Measurements from ENCODE around the gene NAA38.

The NAA38 gene

GRCh38 chr17:7882629-7883028 is 25.3 kb upstream of the NAA38 start:
- H3K79me2 ChIP-seq (ENCODE audit: low read length) = no peaks in the 10 kb centered on the region
- H3K9me2 ChIP-seq (replicated peaks; ENCODE audit: insufficient read depth, low read length) = no peaks in the 10 kb centered on the region
- H3K4me3 ChIP-seq (ENCODE audit: low read length) = no peak overlapping the region
- H3K4me1 ChIP-seq (ENCODE audit: low read length) = peaks cover 16% of the 10 kb centered on the region
- TF ChIP-seq EZH2phosphoT487 (IDR thresholded peaks at IDR 0.05; ENCODE audit: low read length) = no peak
- no peak for TF ChIP-seq EZH2 (optimal IDR thresholded peaks at IDR 0.05; ENCODE audit: low read depth, low read length)
- TF ChIP-seq CTCF (IDR thresholded peaks at IDR 0.05; ENCODE audit: low read length) = no peak
- H3K9ac ChIP-seq (ENCODE audit: low read length) = no peak overlapping the region
- H4K20me1 ChIP-seq (ENCODE audit: insufficient read depth, low read length) = no peaks in the 10 kb centered on the region
- no peak for DNase-seq
- no peak overlapping the region for H2AFZ ChIP-seq (ENCODE audit: low read length)
- H3K9me3 ChIP-seq (replicated peaks; ENCODE audit: insufficient read depth, low read length) = no peaks in the 10 kb centered on the region
- H3K27ac ChIP-seq (ENCODE audit: low read length) = no peak overlapping the region
- H3K4me2 ChIP-seq (ENCODE audit: low read depth, low read length) = no peak overlapping the region
- H3K36me3 ChIP-seq (replicated peaks; ENCODE audit: insufficient read depth, low read length) = no peaks in the 10 kb centered on the region
- peaks cover 63% of the 10 kb centered on the region for H3K27me3 ChIP-seq (replicated peaks; ENCODE audit: insufficient read depth, low read length)
- H3F3A ChIP-seq (ENCODE audit: insufficient read depth, low read length) = peaks cover 4% of the 10 kb centered on the region; the same call in 1 of the 2 replicates

- Histone ChIP-seq H2AFZ (ENCODE audit: low read length) (no peak overlapping the region), H3K9me2 (replicated peaks; ENCODE audit: insufficient read depth, low read length) (no peaks in the 10 kb centered on the region), H3F3A (ENCODE audit: insufficient read depth, low read length) (peaks cover 4% of the 10 kb centered on the region; the same call in 1 of the 2 replicates), H3K27ac (ENCODE audit: low read length) (no peak overlapping the region), H3K4me2 (ENCODE audit: low read depth, low read length) (no peak overlapping the region), H3K9ac (ENCODE audit: low read length) (no peak overlapping the region), H3K4me3 (ENCODE audit: low read length) (no peak overlapping the region), H3K27me3 (replicated peaks; ENCODE audit: insufficient read depth, low read length) (peaks cover 60% of the 10 kb centered on the region), H3K79me2 (ENCODE audit: low read length) (no peaks in the 10 kb centered on the region), H3K9me3 (replicated peaks; ENCODE audit: insufficient read depth, low read length) (no peaks in the 10 kb centered on the region), H3K36me3 (replicated peaks; ENCODE audit: insufficient read depth, low read length) (no peaks in the 10 kb centered on the region), H3K4me1 (ENCODE audit: low read length) (peaks cover 15% of the 10 kb centered on the region), H4K20me1 (ENCODE audit: insufficient read depth, low read length) (no peaks in the 10 kb centered on the region)
- no peak for DNase-seq
- TF ChIP-seq CTCF (IDR thresholded peaks at IDR 0.05; ENCODE audit: low read length) = no peak
- no peak for TF ChIP-seq EZH2phosphoT487 (IDR thresholded peaks at IDR 0.05; ENCODE audit: low read length)
- no peak for TF ChIP-seq EZH2 (optimal IDR thresholded peaks at IDR 0.05; ENCODE audit: low read depth, low read length)
Observed at GRCh38 chr17:7882068-7882467, 24.7 kb upstream of the NAA38 start.

GRCh38 chr17:7881276-7882054 is 24.1 kb upstream of the NAA38 start:
- no peak overlapping the region for H3K4me2 ChIP-seq (ENCODE audit: low read depth, low read length)
- no peak overlapping the region for H3K4me3 ChIP-seq (ENCODE audit: low read length)
- no peaks in the 10 kb centered on the region for H3K36me3 ChIP-seq (replicated peaks; ENCODE audit: insufficient read depth, low read length)
- TF ChIP-seq EZH2phosphoT487 (IDR thresholded peaks at IDR 0.05; ENCODE audit: low read length) = no peak
- no peak for TF ChIP-seq EZH2 (optimal IDR thresholded peaks at IDR 0.05; ENCODE audit: low read depth, low read length)
- no peak for TF ChIP-seq CTCF (IDR thresholded peaks at IDR 0.05; ENCODE audit: low read length)
- H3K9ac ChIP-seq (ENCODE audit: low read length) = no peak overlapping the region
- H3F3A ChIP-seq (ENCODE audit: insufficient read depth, low read length) = peaks cover 2% of the 10 kb centered on the region; the same call in 1 of the 2 replicates
- DNase-seq = no peak
- H4K20me1 ChIP-seq (ENCODE audit: insufficient read depth, low read length) = no peaks in the 10 kb centered on the region
- no peaks in the 10 kb centered on the region for H3K79me2 ChIP-seq (ENCODE audit: low read length)
- H3K27ac ChIP-seq (ENCODE audit: low read length) = no peak overlapping the region
- H3K4me1 ChIP-seq (ENCODE audit: low read length) = peaks cover 8% of the 10 kb centered on the region
- no peaks in the 10 kb centered on the region for H3K9me3 ChIP-seq (replicated peaks; ENCODE audit: insufficient read depth, low read length)
- H2AFZ ChIP-seq (ENCODE audit: low read length) = no peak overlapping the region
- H3K27me3 ChIP-seq (replicated peaks; ENCODE audit: insufficient read depth, low read length) = peaks cover 54% of the 10 kb centered on the region
- no peaks in the 10 kb centered on the region for H3K9me2 ChIP-seq (replicated peaks; ENCODE audit: insufficient read depth, low read length)
